Coronary artery (tissue), 2 donors: ENCODE data around the gene ACSL6.

Experiments
- DNase-seq: peaks from one replicate; pipeline ENCODE4 v3.0.0-alpha.2; 2017; ENCODE audit warnings: low spot score
- H3K27ac ChIP-seq, 2 donors: fragments of 200-600 bp; sonication (generic); one replicate each; pipeline ENCODE4 v1.5.1; 2016 to 2019
- H3K4me3 ChIP-seq: fragments of 200-600 bp; sonication (generic); 2 replicates; pipeline ENCODE4 v1.5.1; 2016; ENCODE audit warnings: mild to moderate bottlenecking, moderate library complexity
- CTCF ChIP-seq: fragments of 200-600 bp; sonication (generic); IDR thresholded peaks from one replicate; pipeline ENCODE4 v1.5.1; 2019; ENCODE audit warnings: antibody characterized with exemption

The ACSL6 gene

DNA sequence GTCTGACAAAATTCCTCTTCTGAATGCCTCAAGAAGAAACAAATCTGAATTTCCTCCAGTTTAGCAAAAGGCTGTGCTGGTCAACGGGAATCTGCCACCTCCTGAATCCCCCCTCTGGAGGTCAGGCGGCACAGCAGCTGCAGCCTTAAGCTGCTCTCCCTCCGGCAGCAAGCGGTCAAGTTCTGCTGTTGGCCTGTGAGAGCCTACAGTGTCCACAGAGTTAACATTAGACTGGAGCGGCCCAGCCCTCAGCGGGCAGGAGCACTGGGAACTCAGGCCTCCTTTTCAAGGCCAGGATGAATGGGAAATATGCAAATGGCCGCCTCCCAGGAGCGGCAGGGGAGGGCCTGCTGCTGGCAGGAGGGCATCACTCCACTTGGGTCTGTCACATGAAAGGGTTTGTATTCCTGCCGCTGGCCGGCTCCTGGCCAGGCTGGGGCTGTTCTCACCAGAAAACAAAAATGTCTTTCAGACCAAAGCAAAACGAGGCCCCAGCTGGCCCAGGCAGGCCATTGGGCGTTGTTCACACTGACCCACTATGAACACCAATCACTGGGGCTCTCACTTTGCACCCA is 8.2 kb downstream of the ACSL6 start:
- no peak for DNase-seq
- no peak overlapping the region for H3K4me3 ChIP-seq
- no peak overlapping the region for H3K27ac ChIP-seq
- no peak for TF ChIP-seq CTCF

- DNase-seq: no peak
- no peak overlapping the region for H3K27ac ChIP-seq
- no peak for TF ChIP-seq CTCF
Measured at GRCh38 chr5:132002757-132003156, 8.7 kb downstream of the ACSL6 start.

GRCh38 chr5:132001647-132002561 is 9.6 kb downstream of the ACSL6 start:
- Histone ChIP-seq H3K27ac (no peak overlapping the region), H3K4me3 (no peak overlapping the region)

More at GRCh38 chr5:132002757-132003156, 8.7 kb downstream of the ACSL6 start:
- no peak overlapping the region for H3K4me3 ChIP-seq

DNA sequence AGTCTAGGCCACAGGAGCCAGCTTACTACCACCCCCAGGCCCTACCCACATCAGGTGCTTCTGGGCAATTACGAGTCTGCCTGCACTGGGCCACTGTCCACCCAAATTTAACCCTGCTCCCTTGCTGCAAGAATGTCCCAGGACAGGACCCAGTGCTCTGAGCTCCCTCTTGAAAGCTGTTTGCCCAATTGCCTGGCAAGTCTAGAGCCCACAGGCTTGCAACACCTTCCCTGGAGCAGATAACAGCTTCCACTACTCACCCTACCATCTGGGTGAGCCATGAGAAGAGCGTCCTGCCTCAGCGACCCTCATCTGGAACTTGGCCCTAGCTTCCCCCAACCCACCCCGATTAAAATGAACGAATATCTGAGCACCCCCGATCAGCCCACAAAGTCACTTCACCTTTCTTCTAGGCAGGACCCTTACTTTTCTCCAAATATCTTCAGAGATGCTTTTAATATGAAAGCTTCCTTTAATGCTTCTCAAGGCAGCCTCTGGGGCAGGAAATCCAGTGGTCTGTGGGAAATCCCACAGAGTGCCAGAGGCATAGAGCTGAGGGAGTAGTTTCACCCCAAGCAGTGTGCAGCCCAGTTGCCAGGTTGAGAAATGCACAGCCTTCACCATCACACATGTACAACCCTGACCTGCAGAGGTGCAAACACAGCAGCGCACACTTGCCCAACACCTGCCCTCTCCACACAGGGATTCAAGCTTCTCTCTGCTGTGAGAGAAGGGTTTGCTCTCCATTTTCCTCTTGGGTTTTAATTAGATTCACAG is 10.6 kb downstream of the ACSL6 start:
- Histone ChIP-seq H3K27ac (no peak overlapping the region), H3K4me3 (no peak overlapping the region)
- TF ChIP-seq CTCF: no peak
- no peak for DNase-seq

More at GRCh38 chr5:132001647-132002561, 9.6 kb downstream of the ACSL6 start:
- TF ChIP-seq CTCF: no peak
- DNase-seq: no peak

DNA sequence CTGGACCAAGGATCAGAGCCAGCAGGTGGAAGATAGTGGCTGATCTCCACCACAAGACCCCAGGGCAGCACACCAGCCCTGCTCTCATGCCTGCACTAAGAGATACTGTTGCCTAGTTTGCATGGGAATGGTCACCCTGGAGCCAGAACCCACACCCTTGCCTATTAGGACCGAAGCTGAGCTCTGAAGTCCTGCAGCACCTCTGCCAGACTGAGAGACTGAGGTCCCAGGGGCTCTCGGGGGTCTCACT is 11.3 kb downstream of the ACSL6 start:
- TF ChIP-seq CTCF: no peak
- Histone ChIP-seq H3K27ac (no peak overlapping the region), H3K4me3 (no peak overlapping the region)
- no peak for DNase-seq

DNA sequence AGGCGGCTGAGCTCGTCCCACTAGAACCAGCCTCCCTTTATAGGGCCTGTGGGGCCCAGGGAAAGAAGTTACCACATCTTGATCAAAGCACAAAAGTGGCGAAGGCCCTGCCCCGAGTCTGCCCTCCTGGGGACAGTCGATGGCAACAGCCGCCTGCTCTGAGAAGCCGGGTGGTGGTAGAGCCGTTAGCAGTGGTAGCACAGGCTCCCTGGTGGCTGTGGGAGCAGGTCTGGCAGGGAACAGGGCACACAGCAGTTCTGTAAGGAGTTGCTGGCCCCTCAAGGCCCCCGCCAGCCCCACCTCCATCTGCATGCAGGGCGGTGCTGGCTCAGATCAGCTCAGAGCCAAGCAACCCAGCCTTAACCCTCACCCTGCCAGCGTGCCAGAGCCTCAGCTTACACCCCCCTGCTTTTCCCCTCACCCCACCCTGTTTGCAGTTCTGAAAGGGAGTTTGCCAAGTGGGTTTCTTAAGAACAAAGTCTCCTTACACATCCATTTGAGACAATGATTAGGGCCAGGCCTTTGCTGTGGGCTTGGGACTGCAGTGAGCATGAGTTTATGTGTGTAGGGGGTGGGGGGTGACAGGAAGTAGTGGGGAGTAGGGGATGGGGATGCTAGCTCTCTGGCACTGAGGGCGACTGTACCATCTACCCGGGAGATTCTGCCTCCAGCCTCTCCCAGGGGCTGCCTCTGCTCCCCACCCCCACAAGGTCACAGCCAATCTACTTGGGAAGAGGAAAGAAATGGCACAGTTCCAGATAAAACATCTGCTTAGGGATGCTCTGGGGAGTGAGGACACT is 11.8 kb downstream of the ACSL6 start:
- TF ChIP-seq CTCF: no peak
- Histone ChIP-seq H3K27ac (no peak overlapping the region), H3K4me3 (no peak overlapping the region)
- DNase-seq: no peak
